ENCODE measurements around the gene DOCK10.

DNA sequence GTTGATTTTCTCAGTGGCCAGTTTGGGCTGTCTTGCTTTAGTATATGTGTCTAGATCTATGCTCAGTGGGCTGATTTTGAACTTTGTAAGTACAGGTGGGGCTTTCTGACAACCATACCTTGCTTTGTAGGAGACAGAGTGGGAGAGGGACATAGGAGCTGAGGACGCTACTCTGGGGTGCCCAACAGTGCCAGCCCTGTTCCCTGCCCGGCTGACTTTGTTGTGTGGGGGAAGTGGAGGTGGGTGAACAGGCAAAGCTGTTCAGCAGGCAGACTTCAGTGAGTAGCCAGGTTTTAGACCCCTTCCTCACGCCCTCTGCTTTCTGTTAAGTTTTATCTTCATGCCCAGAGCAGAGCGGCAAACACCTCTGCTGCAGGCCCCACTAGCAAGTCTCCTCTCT lies 44.2 kb upstream of the DOCK10 start:
- TF ChIP-seq, protein P1, sequence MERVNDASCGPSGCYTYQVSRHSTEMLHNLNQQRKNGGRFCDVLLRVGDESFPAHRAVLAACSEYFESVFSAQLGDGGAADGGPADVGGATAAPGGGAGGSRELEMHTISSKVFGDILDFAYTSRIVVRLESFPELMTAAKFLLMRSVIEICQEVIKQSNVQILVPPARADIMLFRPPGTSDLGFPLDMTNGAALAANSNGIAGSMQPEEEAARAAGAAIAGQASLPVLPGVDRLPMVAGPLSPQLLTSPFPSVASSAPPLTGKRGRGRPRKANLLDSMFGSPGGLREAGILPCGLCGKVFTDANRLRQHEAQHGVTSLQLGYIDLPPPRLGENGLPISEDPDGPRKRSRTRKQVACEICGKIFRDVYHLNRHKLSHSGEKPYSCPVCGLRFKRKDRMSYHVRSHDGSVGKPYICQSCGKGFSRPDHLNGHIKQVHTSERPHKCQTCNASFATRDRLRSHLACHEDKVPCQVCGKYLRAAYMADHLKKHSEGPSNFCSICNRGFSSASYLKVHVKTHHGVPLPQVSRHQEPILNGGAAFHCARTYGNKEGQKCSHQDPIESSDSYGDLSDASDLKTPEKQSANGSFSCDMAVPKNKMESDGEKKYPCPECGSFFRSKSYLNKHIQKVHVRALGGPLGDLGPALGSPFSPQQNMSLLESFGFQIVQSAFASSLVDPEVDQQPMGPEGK (CRISPR knock-in tag; IDR thresholded peaks at IDR 0.05; ENCODE audit: borderline replicate concordance), result no peak
- TF ChIP-seq ESRRG (CRISPR knock-in tag; IDR thresholded peaks at IDR 0.05) (no peak), ZNF70 (CRISPR knock-in tag; IDR thresholded peaks at IDR 0.05) (no peak), ZFP3 (CRISPR knock-in tag; IDR thresholded peaks at IDR 0.05) (no peak), ZFP30 (CRISPR knock-in tag; IDR thresholded peaks at IDR 0.05) (no peak), BACH2 (CRISPR knock-in tag; IDR thresholded peaks at IDR 0.05; ENCODE audit: borderline replicate concordance) (no peak), TOX (CRISPR knock-in tag; IDR thresholded peaks at IDR 0.05; ENCODE audit: borderline replicate concordance) (no peak), TCF4 (CRISPR knock-in tag; IDR thresholded peaks at IDR 0.05; ENCODE audit: borderline replicate concordance) (no peak)
- TF ChIP-seq, protein P2, sequence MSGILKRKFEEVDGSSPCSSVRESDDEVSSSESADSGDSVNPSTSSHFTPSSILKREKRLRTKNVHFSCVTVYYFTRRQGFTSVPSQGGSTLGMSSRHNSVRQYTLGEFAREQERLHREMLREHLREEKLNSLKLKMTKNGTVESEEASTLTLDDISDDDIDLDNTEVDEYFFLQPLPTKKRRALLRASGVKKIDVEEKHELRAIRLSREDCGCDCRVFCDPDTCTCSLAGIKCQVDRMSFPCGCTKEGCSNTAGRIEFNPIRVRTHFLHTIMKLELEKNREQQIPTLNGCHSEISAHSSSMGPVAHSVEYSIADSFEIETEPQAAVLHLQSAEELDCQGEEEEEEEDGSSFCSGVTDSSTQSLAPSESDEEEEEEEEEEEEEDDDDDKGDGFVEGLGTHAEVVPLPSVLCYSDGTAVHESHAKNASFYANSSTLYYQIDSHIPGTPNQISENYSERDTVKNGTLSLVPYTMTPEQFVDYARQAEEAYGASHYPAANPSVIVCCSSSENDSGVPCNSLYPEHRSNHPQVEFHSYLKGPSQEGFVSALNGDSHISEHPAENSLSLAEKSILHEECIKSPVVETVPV (CRISPR knock-in tag; IDR thresholded peaks at IDR 0.05), result no peak
- TF ChIP-seq, protein P3, sequence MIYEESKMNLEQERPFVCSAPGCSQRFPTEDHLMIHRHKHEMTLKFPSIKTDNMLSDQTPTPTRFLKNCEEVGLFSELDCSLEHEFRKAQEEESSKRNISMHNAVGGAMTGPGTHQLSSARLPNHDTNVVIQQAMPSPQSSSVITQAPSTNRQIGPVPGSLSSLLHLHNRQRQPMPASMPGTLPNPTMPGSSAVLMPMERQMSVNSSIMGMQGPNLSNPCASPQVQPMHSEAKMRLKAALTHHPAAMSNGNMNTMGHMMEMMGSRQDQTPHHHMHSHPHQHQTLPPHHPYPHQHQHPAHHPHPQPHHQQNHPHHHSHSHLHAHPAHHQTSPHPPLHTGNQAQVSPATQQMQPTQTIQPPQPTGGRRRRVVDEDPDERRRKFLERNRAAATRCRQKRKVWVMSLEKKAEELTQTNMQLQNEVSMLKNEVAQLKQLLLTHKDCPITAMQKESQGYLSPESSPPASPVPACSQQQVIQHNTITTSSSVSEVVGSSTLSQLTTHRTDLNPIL (CRISPR knock-in tag; IDR thresholded peaks at IDR 0.05; ENCODE audit: low read depth), result no peak
